ENCODE measurements around the gene MYT1. TPM values are rescaled to one million over a fixed set of nuclear protein-coding genes. Genes with fewer than 3 reads are reported as not detected.
"Not testable (repeated sequence)": the region's sequence is repeated elsewhere in the genome, so short reads cannot be mapped to it uniquely, and the experiment has no call there.

Gene MYT1
- total RNA-seq, 2 experiments from 2014 or later = 0.12 to 0.14 TPM

DNA sequence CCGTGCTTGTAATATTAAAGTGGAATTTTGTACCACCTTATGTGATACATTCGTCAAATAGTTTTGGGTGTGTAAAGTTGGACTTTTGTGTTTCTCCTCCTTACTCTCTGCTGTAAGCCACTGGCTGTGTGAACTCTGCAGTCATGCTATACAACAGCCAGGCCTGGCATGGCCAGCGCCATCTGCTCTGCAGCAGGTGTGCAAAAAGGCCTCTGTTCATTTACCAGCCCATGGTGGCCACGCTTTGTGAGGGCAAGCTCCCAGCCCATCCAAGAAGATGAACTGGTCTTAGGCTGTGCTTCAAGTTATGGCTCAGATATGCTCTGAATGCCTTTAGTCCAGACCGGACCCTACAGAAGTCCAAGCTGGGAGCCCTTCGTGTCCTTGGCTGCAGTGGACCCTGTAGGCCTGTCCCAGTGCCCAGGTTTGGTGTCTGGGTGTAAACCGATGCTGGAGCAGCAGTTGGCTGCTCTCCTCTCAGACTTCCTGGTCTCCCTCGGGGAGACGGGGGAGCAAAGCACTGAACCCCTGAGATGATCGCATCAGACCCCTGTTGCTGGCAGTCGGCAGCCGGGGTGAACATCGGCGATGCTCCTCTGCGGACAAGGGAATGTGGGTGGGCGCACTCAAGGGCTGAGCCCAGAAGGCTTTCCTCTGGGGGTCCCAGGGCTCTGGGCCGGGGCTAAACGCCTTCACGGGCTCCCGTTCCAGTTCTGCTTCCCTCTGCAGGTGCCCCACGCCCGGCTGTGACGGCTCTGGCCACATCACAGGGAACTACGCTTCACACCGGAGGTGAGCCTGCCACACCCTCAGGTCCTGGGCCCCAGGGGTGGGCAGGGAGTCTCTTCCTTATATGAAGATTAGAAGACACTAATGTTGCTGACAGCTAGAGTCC lies 62.7 kb downstream of the MYT1 start:
- intact Hi-C loops (cut with DNase I, micrococcal nuclease) = no loop called here
- CTCF ChIA-PET = no interaction called here
- no peak for ATAC-seq
- POLR2A ChIA-PET = no interaction called here
- DNase-seq = no peak
- no peak overlapping the region for H3K4me3 Mint-ChIP-seq
- H3K9me3 Mint-ChIP-seq (ENCODE audit: low read depth) = no peaks in the 10 kb centered on the region
- H3K27me3 Mint-ChIP-seq = no peaks in the 10 kb centered on the region
- no peak overlapping the region for H3K27ac Mint-ChIP-seq
- peaks cover 15% of the 10 kb centered on the region for H3K4me1 Mint-ChIP-seq
- no peaks in the 10 kb centered on the region for H3K36me3 Mint-ChIP-seq (ENCODE audit: low read depth)

- CTCF ChIA-PET = no interaction called here
- ATAC-seq (no peak), DNase-seq (no peak)
- Mint-ChIP-seq H3K27me3 (no peaks in the 10 kb centered on the region), H3K9me3 (ENCODE audit: low read depth) (no peaks in the 10 kb centered on the region), H3K27ac (no peak overlapping the region), H3K36me3 (ENCODE audit: low read depth) (no peaks in the 10 kb centered on the region), H3K4me3 (no peak overlapping the region), H3K4me1 (peaks cover 15% of the 10 kb centered on the region)
- intact Hi-C loops (cut with DNase I, micrococcal nuclease) = no loop called here
- POLR2A ChIA-PET = no interaction called here
These were observed 63.9 kb downstream of the MYT1 start for GRCh38 chr20:64228086-64228653.

GRCh38 chr20:64228751-64229506 lies 64.7 kb downstream of the MYT1 start:
- peaks cover 21% of the 10 kb centered on the region for H3K4me1 Mint-ChIP-seq
- no peak for DNase-seq
- H3K9me3 Mint-ChIP-seq (ENCODE audit: low read depth) = no peaks in the 10 kb centered on the region
- no peaks in the 10 kb centered on the region for H3K36me3 Mint-ChIP-seq (ENCODE audit: low read depth)
- ChIA-PET POLR2A (no interaction called here), CTCF (no interaction called here)
- intact Hi-C loops (cut with DNase I, micrococcal nuclease) = no loop called here
- no peak overlapping the region for H3K4me3 Mint-ChIP-seq
- H3K27ac Mint-ChIP-seq = no peak overlapping the region
- ATAC-seq = no peak
- H3K27me3 Mint-ChIP-seq = no peaks in the 10 kb centered on the region

GRCh38 chr20:64229507-64230061 lies 65.3 kb downstream of the MYT1 start:
- Mint-ChIP-seq H3K4me1 (peaks cover 22% of the 10 kb centered on the region), H3K4me3 (no peak overlapping the region), H3K27me3 (no peaks in the 10 kb centered on the region), H3K9me3 (ENCODE audit: low read depth) (no peaks in the 10 kb centered on the region), H3K27ac (no peak overlapping the region), H3K36me3 (ENCODE audit: low read depth) (no peaks in the 10 kb centered on the region)
- ATAC-seq = no peak
- ChIA-PET POLR2A (no interaction called here), CTCF (no interaction called here)
- intact Hi-C loops (cut with DNase I, micrococcal nuclease) = no loop called here
- DNase-seq = no peak

- ATAC-seq (no peak), DNase-seq (no peak)
- H3K27ac Mint-ChIP-seq = no peak overlapping the region
- CTCF ChIA-PET = no interaction called here
- POLR2A ChIA-PET = no interaction called here
- no peaks in the 10 kb centered on the region for H3K36me3 Mint-ChIP-seq (ENCODE audit: low read depth)
- peaks cover 20% of the 10 kb centered on the region for H3K4me1 Mint-ChIP-seq
- intact Hi-C loops (cut with DNase I, micrococcal nuclease) = no loop called here
- no peaks in the 10 kb centered on the region for H3K9me3 Mint-ChIP-seq (ENCODE audit: low read depth)
- H3K4me3 Mint-ChIP-seq = no peak overlapping the region
- no peaks in the 10 kb centered on the region for H3K27me3 Mint-ChIP-seq
These were observed 66.4 kb downstream of the MYT1 start for GRCh38 chr20:64230461-64231145.

GRCh38 chr20:64231621-64232550 lies 67.6 kb downstream of the MYT1 start:
- intact Hi-C loops (cut with DNase I, micrococcal nuclease) = no loop called here
- DNase-seq (no peak), ATAC-seq (no peak)
- H3K36me3 Mint-ChIP-seq (ENCODE audit: low read depth) = no peaks in the 10 kb centered on the region
- CTCF ChIA-PET = no interaction called here
- H3K4me3 Mint-ChIP-seq = no peak overlapping the region
- POLR2A ChIA-PET = no interaction called here
- no peaks in the 10 kb centered on the region for H3K27me3 Mint-ChIP-seq
- H3K4me1 Mint-ChIP-seq = peaks cover 14% of the 10 kb centered on the region
- no peaks in the 10 kb centered on the region for H3K9me3 Mint-ChIP-seq (ENCODE audit: low read depth)
- no peak overlapping the region for H3K27ac Mint-ChIP-seq

GRCh38 chr20:64232794-64233193 lies 68.5 kb downstream of the MYT1 start:
- Mint-ChIP-seq H3K4me1 (peaks cover 11% of the 10 kb centered on the region), H3K36me3 (ENCODE audit: low read depth) (no peaks in the 10 kb centered on the region), H3K27ac (no peak overlapping the region), H3K27me3 (no peaks in the 10 kb centered on the region), H3K4me3 (no peak overlapping the region), H3K9me3 (ENCODE audit: low read depth) (no peaks in the 10 kb centered on the region)
- intact Hi-C loops (cut with DNase I, micrococcal nuclease) = no loop called here
- ChIA-PET POLR2A (no interaction called here), CTCF (no interaction called here)
- no peak for ATAC-seq
- no peak for DNase-seq

DNA sequence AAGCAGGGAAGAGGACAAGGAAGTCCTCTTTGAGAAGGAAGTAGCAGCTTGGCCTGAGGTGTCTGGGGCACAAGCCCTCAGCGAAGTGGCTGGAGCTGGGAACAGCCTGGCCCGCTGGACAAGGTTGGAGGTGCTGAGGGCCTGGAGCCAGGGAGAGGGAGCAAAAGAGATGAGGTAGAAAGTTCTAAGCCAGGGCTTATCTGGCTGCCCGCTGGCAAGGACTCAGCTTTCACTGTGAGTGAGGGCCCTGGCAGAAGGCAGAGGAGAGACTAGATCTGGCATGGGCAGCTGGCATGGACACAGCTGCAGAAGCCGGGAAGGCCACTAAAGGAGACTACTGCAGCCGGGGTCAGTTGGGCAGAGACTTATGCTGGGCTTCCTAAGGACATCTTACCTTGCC lies 69.5 kb downstream of the MYT1 start:
- CTCF ChIA-PET = interaction anchor here (0.6 to 0.9 kb wide), 2 partner anchors 9 to 176 kb away, joined by 3 to 4 read pairs; no protein-coding TSS in a partner anchor
- ATAC-seq = no peak
- H3K27ac Mint-ChIP-seq = no peak overlapping the region
- intact Hi-C loops (cut with DNase I, micrococcal nuclease) = no loop called here
- H3K4me3 Mint-ChIP-seq = no peak overlapping the region
- H3K27me3 Mint-ChIP-seq = no peaks in the 10 kb centered on the region
- no peaks in the 10 kb centered on the region for H3K9me3 Mint-ChIP-seq (ENCODE audit: low read depth)
- no peaks in the 10 kb centered on the region for H3K36me3 Mint-ChIP-seq (ENCODE audit: low read depth)
- POLR2A ChIA-PET = no interaction called here
- no peak for DNase-seq
- H3K4me1 Mint-ChIP-seq = peaks cover 7% of the 10 kb centered on the region

GRCh38 chr20:64234291-64234791 lies 70.1 kb downstream of the MYT1 start:
- Mint-ChIP-seq H3K27ac (no peak overlapping the region), H3K9me3 (ENCODE audit: low read depth) (no peaks in the 10 kb centered on the region), H3K27me3 (no peaks in the 10 kb centered on the region), H3K4me1 (peaks cover 7% of the 10 kb centered on the region), H3K4me3 (no peak overlapping the region), H3K36me3 (ENCODE audit: low read depth) (no peaks in the 10 kb centered on the region)
- intact Hi-C loops (cut with DNase I, micrococcal nuclease) = no loop called here
- ChIA-PET CTCF (interaction anchor here (0.9 kb wide), 1 partner anchor 177 kb away, joined by 4 read pairs; no protein-coding TSS in a partner anchor), POLR2A (no interaction called here)
- ATAC-seq (no peak), DNase-seq (no peak)

DNA sequence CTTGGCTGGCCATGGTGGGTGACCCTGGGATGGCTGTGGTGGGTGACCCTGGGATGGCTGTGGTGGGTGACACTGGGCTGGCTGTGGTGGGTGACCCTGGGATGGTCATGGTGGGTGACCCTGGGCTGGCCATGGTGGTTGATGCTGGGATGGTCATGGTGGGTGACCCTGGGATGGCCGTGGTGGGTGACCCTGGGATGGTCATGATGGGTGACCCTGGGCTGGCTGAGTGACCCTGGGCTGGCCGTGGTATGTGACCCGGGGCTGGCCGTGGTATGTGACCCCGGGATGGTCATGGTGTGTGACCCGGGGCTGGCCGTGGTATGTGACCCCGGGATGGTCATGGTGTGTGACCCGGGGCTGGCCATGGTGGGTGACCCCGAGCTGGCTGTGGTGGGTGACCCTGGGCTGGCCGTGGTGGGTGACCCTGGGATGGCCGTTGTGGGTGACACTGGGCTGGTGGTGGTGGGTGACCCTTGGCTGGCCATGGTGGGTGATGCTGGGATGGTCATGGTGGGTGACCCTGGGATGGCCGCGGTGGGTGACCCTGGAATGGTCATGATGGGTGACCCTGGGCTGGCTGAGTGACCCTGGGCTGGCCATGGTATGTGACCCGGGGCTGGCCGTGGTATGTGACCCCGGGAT lies 70.8 kb downstream of the MYT1 start:
- ATAC-seq; CTCF ChIA-PET; H3K4me3 Mint-ChIP-seq; POLR2A ChIA-PET; H3K36me3 Mint-ChIP-seq (ENCODE audit: low read depth); H3K9me3 Mint-ChIP-seq (ENCODE audit: low read depth); intact Hi-C loops (cut with DNase I, micrococcal nuclease); DNase-seq; H3K27ac Mint-ChIP-seq; H3K27me3 Mint-ChIP-seq; H3K4me1 Mint-ChIP-seq: not testable (repeated sequence)

Measured in activated CD4-positive, alpha-beta T cell treated with anti-CD3 and anti-CD28 coated beads for 36 hours (primary cell).